Ectodermal cell (in vitro differentiated cells): ENCODE measurements around the gene ESR1.
"Not testable (repeated sequence)": the region's sequence is repeated elsewhere in the genome, so short reads cannot be mapped to it uniquely, and the experiment has no call there.

Experiments used
- H3K27ac ChIP-seq: 2 replicates; pipeline ENCODE4 v1.7.0; 2013; ENCODE audit warnings: mild to moderate bottlenecking, low read depth, low read length; ENCODE audit not compliant: insufficient read depth, poor library complexity, severe bottlenecking
- H3K27me3 ChIP-seq: 2 replicates; pipeline ENCODE4 v1.7.0; 2013; ENCODE audit warnings: mild to moderate bottlenecking, low read length; ENCODE audit not compliant: insufficient read depth, control insufficient read depth, poor library complexity, severe bottlenecking
- H3K36me3 ChIP-seq: one replicate; pipeline ENCODE4 v1.7.0; 2013; ENCODE audit warnings: low read length; ENCODE audit not compliant: control insufficient read depth, insufficient read depth
- H3K4me1 ChIP-seq: one replicate; pipeline ENCODE4 v1.7.0; 2013; ENCODE audit warnings: low read length; ENCODE audit not compliant: control insufficient read depth, insufficient read depth
- H3K4me3 ChIP-seq: 2 replicates; pipeline ENCODE4 v1.7.0; 2013; ENCODE audit warnings: low read depth, low read length, control low read depth; ENCODE audit not compliant: insufficient read depth
- H3K9me3 ChIP-seq: 2 replicates; pipeline ENCODE4 v1.7.0; 2013; ENCODE audit warnings: mild to moderate bottlenecking, low read length, moderate library complexity; ENCODE audit not compliant: control insufficient read depth
- WGBS, 2 experiments: methylation state at CpG; one replicate each; pipeline ENCODE4 v1.1.7; 2013; ENCODE audit warnings: missing lambda C conversion rate in 2 of 2; 5-methylcytosine and 5-hydroxymethylcytosine counted together

The ESR1 gene

GRCh38 chr6:152138344-152138743 lies 330.9 kb downstream of the ESR1 start:
- not testable (repeated sequence) for H3K27ac ChIP-seq, H3K36me3 ChIP-seq, H3K4me1 ChIP-seq, H3K27me3 ChIP-seq, H3K9me3 ChIP-seq, H3K4me3 ChIP-seq
- 89 to 95% methylated on average over 5 to 6 of the region's 6 CpGs for WGBS, 2 experiments

GRCh38 chr6:152142105-152142504 lies 334.6 kb downstream of the ESR1 start:
- Histone ChIP-seq H3K4me3 (no peak overlapping the region), H3K27me3 (no peaks in the 10 kb centered on the region), H3K27ac (no peak overlapping the region), H3K36me3 (no peaks in the 10 kb centered on the region), H3K9me3 (no peaks in the 10 kb centered on the region), H3K4me1 (no peaks in the 10 kb centered on the region)
- WGBS, 2 experiments, result 93 to 95% methylated on average over 3 of the region's 5 CpGs

- no peak overlapping the region for H3K27ac ChIP-seq
- WGBS, 2 experiments, result 94 to 95% methylated on average over 11 of the region's 11 CpGs
- no peak overlapping the region for H3K4me3 ChIP-seq
- H3K27me3 ChIP-seq, result no peaks in the 10 kb centered on the region
- no peaks in the 10 kb centered on the region for H3K4me1 ChIP-seq
- H3K9me3 ChIP-seq, result no peaks in the 10 kb centered on the region
- H3K36me3 ChIP-seq, result no peaks in the 10 kb centered on the region
These were observed 335.9 kb downstream of the ESR1 start for GRCh38 chr6:152143359-152143758.

GRCh38 chr6:152146385-152146784 lies 338.9 kb downstream of the ESR1 start:
- no peak overlapping the region for H3K27ac ChIP-seq
- no peak overlapping the region for H3K4me3 ChIP-seq
- H3K27me3 ChIP-seq, result no peaks in the 10 kb centered on the region
- no peaks in the 10 kb centered on the region for H3K36me3 ChIP-seq
- WGBS, 2 experiments, result 93 to 100% methylated on average over 1 of the region's 1 CpG
- H3K4me1 ChIP-seq, result no peaks in the 10 kb centered on the region
- no peaks in the 10 kb centered on the region for H3K9me3 ChIP-seq

- Histone ChIP-seq H3K36me3 (no peaks in the 10 kb centered on the region), H3K27ac (no peak overlapping the region), H3K4me3 (no peak overlapping the region), H3K9me3 (no peaks in the 10 kb centered on the region), H3K4me1 (no peaks in the 10 kb centered on the region), H3K27me3 (no peaks in the 10 kb centered on the region)
- WGBS, 2 experiments, result 92 to 93% methylated on average over 6 of the region's 6 CpGs
These were observed 339.8 kb downstream of the ESR1 start for GRCh38 chr6:152147269-152147668.

GRCh38 chr6:152148412-152148811 lies 340.9 kb downstream of the ESR1 start:
- H3K36me3 ChIP-seq, result no peaks in the 10 kb centered on the region
- no peak overlapping the region for H3K4me3 ChIP-seq
- H3K27me3 ChIP-seq, result no peaks in the 10 kb centered on the region
- H3K27ac ChIP-seq, result no peak overlapping the region
- 84 to 90% methylated on average over 1 of the region's 1 CpG for WGBS, 2 experiments
- no peaks in the 10 kb centered on the region for H3K4me1 ChIP-seq
- no peaks in the 10 kb centered on the region for H3K9me3 ChIP-seq

GRCh38 chr6:152150196-152150595 lies 342.7 kb downstream of the ESR1 start:
- 90 to 92% methylated on average over 3 of the region's 3 CpGs for WGBS, 2 experiments
- H3K27ac ChIP-seq, result no peak overlapping the region
- no peaks in the 10 kb centered on the region for H3K27me3 ChIP-seq
- no peak overlapping the region for H3K4me3 ChIP-seq
- H3K36me3 ChIP-seq, result no peaks in the 10 kb centered on the region
- H3K9me3 ChIP-seq, result no peaks in the 10 kb centered on the region
- H3K4me1 ChIP-seq, result no peaks in the 10 kb centered on the region

GRCh38 chr6:152151920-152152319 lies 344.4 kb downstream of the ESR1 start:
- Histone ChIP-seq H3K9me3 (no peaks in the 10 kb centered on the region), H3K27ac (no peak overlapping the region), H3K4me1 (no peaks in the 10 kb centered on the region), H3K36me3 (no peaks in the 10 kb centered on the region), H3K27me3 (no peaks in the 10 kb centered on the region), H3K4me3 (no peak overlapping the region)
- WGBS, 2 experiments, result 94 to 97% methylated on average over 12 to 13 of the region's 13 CpGs

GRCh38 chr6:152154559-152155356 lies 347.3 kb downstream of the ESR1 start:
- Histone ChIP-seq H3K9me3 (no peaks in the 10 kb centered on the region), H3K4me3 (no peak overlapping the region), H3K4me1 (no peaks in the 10 kb centered on the region), H3K27ac (no peak overlapping the region), H3K27me3 (no peaks in the 10 kb centered on the region), H3K36me3 (no peaks in the 10 kb centered on the region)
- 95% methylated on average over 16 to 17 of the region's 17 CpGs for WGBS, 2 experiments

GRCh38 chr6:152155792-152156191 lies 348.3 kb downstream of the ESR1 start:
- Histone ChIP-seq H3K36me3 (no peaks in the 10 kb centered on the region), H3K4me1 (no peaks in the 10 kb centered on the region), H3K27ac (no peak overlapping the region), H3K27me3 (no peaks in the 10 kb centered on the region), H3K4me3 (no peak overlapping the region), H3K9me3 (no peaks in the 10 kb centered on the region)
- WGBS, 2 experiments, result 95 to 96% methylated on average over 6 to 7 of the region's 8 CpGs
